Activated T-cell treated with anti-CD3 and anti-CD28 coated beads, Interleukin-2, amount 50 U/mL, for 24 hours (primary cell): ENCODE data around the gene CT45A8.
"Not testable (repeated sequence)": the region's sequence is repeated elsewhere in the genome, so short reads cannot be mapped to it uniquely, and the experiment has no call there.

Experiments
- DNase-seq: peaks from one replicate; pipeline ENCODE4 v3.0.0-alpha.2; 2020
- H3K27ac Mint-ChIP-seq: 2 replicates; pipeline ENCODE4 v1.8.0; 2020; ENCODE audit warnings: mild to moderate bottlenecking, mixed read lengths
- H3K27me3 Mint-ChIP-seq: 2 replicates; pipeline ENCODE4 v1.8.0; 2020; ENCODE audit warnings: mixed read lengths
- H3K36me3 Mint-ChIP-seq: 2 replicates; pipeline ENCODE4 v1.8.0; 2020; ENCODE audit warnings: low read depth, mixed read lengths
- H3K4me1 Mint-ChIP-seq: 2 replicates; pipeline ENCODE4 v1.8.0; 2020; ENCODE audit warnings: low read depth, mixed read lengths
- H3K4me3 Mint-ChIP-seq: 2 replicates; pipeline ENCODE4 v1.8.0; 2020; ENCODE audit warnings: mild to moderate bottlenecking, moderate library complexity, mixed read lengths
- H3K9me3 Mint-ChIP-seq: 2 replicates; pipeline ENCODE4 v1.8.0; 2020; ENCODE audit warnings: mixed read lengths

CT45A8 gene

GRCh38 chrX:135854438-135854837 is at the start of gene CT45A8:
CT45A8 (minus strand) TSS chrX:135854538; CDS start chrX:135850783, 3,755 bp downstream.
- not testable (repeated sequence) for H3K4me1 Mint-ChIP-seq, H3K36me3 Mint-ChIP-seq, H3K9me3 Mint-ChIP-seq, H3K4me3 Mint-ChIP-seq, H3K27me3 Mint-ChIP-seq, H3K27ac Mint-ChIP-seq, DNase-seq

- peaks cover 32% of the 10 kb centered on the region for H3K27me3 Mint-ChIP-seq
These were observed 39.0 kb upstream of the CT45A8 start, which contains the start of the genes CT45A10 and SAGE1 for GRCh38 chrX:135893294-135893817. CT45A10 (minus strand) TSS chrX:135893444; CDS start chrX:135885344, 8,100 bp downstream. SAGE1 (plus strand) TSS chrX:135893716; CDS start chrX:135896243, 2,527 bp downstream.

GRCh38 chrX:135892781-135893180 is 38.4 kb upstream of the CT45A8 start:
- Mint-ChIP-seq H3K36me3 (no peaks in the 10 kb centered on the region), H3K27me3 (peaks cover 29% of the 10 kb centered on the region), H3K4me3 (no peak overlapping the region), H3K27ac (no peak overlapping the region), H3K9me3 (no peaks in the 10 kb centered on the region), H3K4me1 (no peaks in the 10 kb centered on the region)
- no peak for DNase-seq

More at GRCh38 chrX:135893294-135893817, 39.0 kb upstream of the CT45A8 start, which contains the start of the genes CT45A10 and SAGE1:
- no peak within 1 kb of the TSS for H3K4me3 Mint-ChIP-seq
- H3K4me1 Mint-ChIP-seq: no peaks in the 10 kb centered on the region
- no peaks in the 10 kb centered on the region for H3K9me3 Mint-ChIP-seq
- no peak for DNase-seq
- H3K27ac Mint-ChIP-seq: no peak within 1 kb of the TSS
- no peaks in the 10 kb centered on the region for H3K36me3 Mint-ChIP-seq

- H3K9me3 Mint-ChIP-seq: no peaks in the 10 kb centered on the region
- no peaks in the 10 kb centered on the region for H3K4me1 Mint-ChIP-seq
- no peak for DNase-seq
These were observed 35.8 kb upstream of the CT45A8 start for GRCh38 chrX:135890087-135890585.

GRCh38 chrX:135888976-135889375 is 34.6 kb upstream of the CT45A8 start:
- not testable (repeated sequence) for H3K4me1 Mint-ChIP-seq, H3K27ac Mint-ChIP-seq, H3K36me3 Mint-ChIP-seq, H3K9me3 Mint-ChIP-seq, H3K4me3 Mint-ChIP-seq
- peaks cover 14% of the 10 kb centered on the region for H3K27me3 Mint-ChIP-seq
- peak; percentile 46 for DNase-seq

More at GRCh38 chrX:135890087-135890585, 35.8 kb upstream of the CT45A8 start:
- H3K27ac Mint-ChIP-seq: no peak overlapping the region
- no peaks in the 10 kb centered on the region for H3K36me3 Mint-ChIP-seq
- H3K27me3 Mint-ChIP-seq: peaks cover 20% of the 10 kb centered on the region
- no peak overlapping the region for H3K4me3 Mint-ChIP-seq

GRCh38 chrX:135888230-135888629 is 33.9 kb upstream of the CT45A8 start:
- not testable (repeated sequence) for H3K27ac Mint-ChIP-seq, H3K9me3 Mint-ChIP-seq, H3K4me1 Mint-ChIP-seq, H3K4me3 Mint-ChIP-seq, H3K36me3 Mint-ChIP-seq, DNase-seq
- peaks cover 14% of the 10 kb centered on the region for H3K27me3 Mint-ChIP-seq

- not testable (repeated sequence) for H3K4me3 Mint-ChIP-seq, H3K27ac Mint-ChIP-seq, H3K4me1 Mint-ChIP-seq, DNase-seq, H3K36me3 Mint-ChIP-seq, H3K27me3 Mint-ChIP-seq, H3K9me3 Mint-ChIP-seq
These were observed 28.4 kb upstream of the CT45A8 start for GRCh38 chrX:135882741-135883140.

- H3K4me3 Mint-ChIP-seq, H3K9me3 Mint-ChIP-seq, H3K27ac Mint-ChIP-seq, DNase-seq, H3K4me1 Mint-ChIP-seq, H3K27me3 Mint-ChIP-seq, H3K36me3 Mint-ChIP-seq: not testable (repeated sequence)
These were observed 17.4 kb upstream of the CT45A8 start, which contains the start of gene CT45A9 for GRCh38 chrX:135871712-135872111. CT45A9 (minus strand) TSS chrX:135871812; CDS start chrX:135868061, 3,751 bp downstream.

- H3K4me1 Mint-ChIP-seq, H3K27ac Mint-ChIP-seq, H3K9me3 Mint-ChIP-seq, H3K36me3 Mint-ChIP-seq, H3K4me3 Mint-ChIP-seq, H3K27me3 Mint-ChIP-seq, DNase-seq: not testable (repeated sequence)
These were observed 17.2 kb downstream of the CT45A8 start, which contains the start of gene CT45A7 for GRCh38 chrX:135837180-135837579. CT45A7 (minus strand) TSS chrX:135837280; CDS start chrX:135833533, 3,747 bp downstream.

- H3K9me3 Mint-ChIP-seq, H3K4me3 Mint-ChIP-seq, H3K36me3 Mint-ChIP-seq, H3K27ac Mint-ChIP-seq, H3K4me1 Mint-ChIP-seq, DNase-seq, H3K27me3 Mint-ChIP-seq: not testable (repeated sequence)
These were observed 34.4 kb downstream of the CT45A8 start, which contains the start of gene CT45A2 for GRCh38 chrX:135819912-135820311. CT45A2 (minus strand) TSS chrX:135820012; CDS start chrX:135816265, 3,747 bp downstream.

- H3K27ac Mint-ChIP-seq, DNase-seq, H3K36me3 Mint-ChIP-seq, H3K4me1 Mint-ChIP-seq, H3K9me3 Mint-ChIP-seq, H3K4me3 Mint-ChIP-seq, H3K27me3 Mint-ChIP-seq: not testable (repeated sequence)
These were observed 51.7 kb downstream of the CT45A8 start, which contains the start of gene CT45A6 for GRCh38 chrX:135802687-135803086. CT45A6 (minus strand) TSS chrX:135802787; CDS start chrX:135798993, 3,794 bp downstream.
